GM21528 (cell line): ENCODE data around the gene UBE3B.

Experiments used
- ATAC-seq: cut with Tn5 transposase; IDR thresholded peaks from one replicate; pipeline ENCODE4 v1.9.1; 2021; ENCODE audit warnings: mild to moderate bottlenecking, moderate library complexity; ENCODE audit not compliant: unreplicated experiment, low FRiP score

UBE3B gene

GRCh38 chr12:109547286-109547685 lies 69.9 kb downstream of the UBE3B start:
- no peak for ATAC-seq

- no peak for ATAC-seq
Measured at GRCh38 chr12:109548258-109548657, 70.8 kb downstream of the UBE3B start.

- ATAC-seq: no peak
Measured at GRCh38 chr12:109549613-109550270, 72.3 kb downstream of the UBE3B start.

- no peak for ATAC-seq
Measured at GRCh38 chr12:109550281-109550680, 72.8 kb downstream of the UBE3B start.

GRCh38 chr12:109551108-109551507 lies 73.7 kb downstream of the UBE3B start:
- no peak for ATAC-seq

GRCh38 chr12:109552971-109553370 lies 75.5 kb downstream of the UBE3B start:
- no peak for ATAC-seq

- ATAC-seq: no peak
Measured at GRCh38 chr12:109553483-109553882, 76.0 kb downstream of the UBE3B start.

- ATAC-seq: no peak
Measured at GRCh38 chr12:109553906-109554500, 76.6 kb downstream of the UBE3B start.

GRCh38 chr12:109554761-109555160 lies 77.3 kb downstream of the UBE3B start:
- no peak for ATAC-seq

- no peak for ATAC-seq
Measured at GRCh38 chr12:109555431-109556315, 78.2 kb downstream of the UBE3B start.

- no peak for ATAC-seq
Measured at GRCh38 chr12:109557200-109557599, 79.8 kb downstream of the UBE3B start.

- no peak for ATAC-seq
Measured at GRCh38 chr12:109557805-109558204, 80.4 kb downstream of the UBE3B start.

- no peak for ATAC-seq
Measured at GRCh38 chr12:109558374-109559199, 81.2 kb downstream of the UBE3B start.

GRCh38 chr12:109559200-109559505 lies 81.7 kb downstream of the UBE3B start:
- no peak for ATAC-seq

- no peak for ATAC-seq
Measured at GRCh38 chr12:109559601-109560000, 82.2 kb downstream of the UBE3B start.

GRCh38 chr12:109560867-109561710 lies 83.7 kb downstream of the UBE3B start:
- ATAC-seq: no peak

- ATAC-seq: no peak
Measured at GRCh38 chr12:109561711-109562030, 84.2 kb downstream of the UBE3B start.

- ATAC-seq: no peak
Measured at GRCh38 chr12:109562871-109563270, 85.4 kb downstream of the UBE3B start.

- no peak for ATAC-seq
Measured at GRCh38 chr12:109563291-109564284, 86.2 kb downstream of the UBE3B start.
